ENCODE measurements around the gene RPS2.

RPS2 gene

DNA sequence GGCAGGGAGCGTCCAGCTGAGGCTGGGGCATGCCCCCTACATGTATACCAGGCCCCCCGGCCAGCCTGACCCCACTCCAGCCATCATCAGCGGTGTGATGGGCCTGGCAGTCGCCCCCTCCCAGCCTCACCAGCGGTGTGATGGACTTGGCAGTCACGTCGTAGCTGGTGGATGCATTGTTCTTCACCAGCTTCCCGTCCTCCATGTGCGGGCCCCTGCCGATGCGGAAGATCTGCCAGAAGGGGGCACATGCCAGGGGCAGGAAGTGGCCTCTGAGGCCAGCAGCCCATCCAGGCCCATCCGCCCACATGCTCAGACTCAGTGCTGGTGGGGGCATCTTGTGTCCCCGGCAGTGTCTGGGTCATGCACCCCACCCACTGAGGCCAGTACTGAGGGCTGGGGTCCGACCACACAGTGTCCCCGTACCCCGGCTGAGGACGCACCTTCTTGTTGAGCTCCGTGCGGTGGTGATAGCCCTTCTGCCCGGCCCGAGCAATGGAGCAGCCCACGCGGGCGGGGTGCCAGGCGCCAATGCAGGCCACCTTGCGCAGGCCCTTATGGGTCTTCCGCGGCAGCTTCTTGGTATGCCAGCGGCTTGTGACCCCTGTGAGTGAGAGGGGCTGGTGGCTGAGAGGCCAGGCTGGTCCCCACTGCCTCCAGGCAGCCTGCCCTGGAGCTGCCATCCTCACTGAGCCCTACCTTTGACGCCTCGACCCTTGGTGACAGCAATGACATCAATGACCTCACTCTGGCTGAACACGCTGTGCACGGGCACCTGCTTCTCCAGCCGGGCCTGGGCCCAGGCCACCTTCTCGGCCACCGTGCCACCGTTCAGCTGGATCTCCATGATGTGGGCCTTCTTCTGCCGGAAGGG, 17.9 kb downstream of the RPS2 start:
- DNase-seq (ENCODE audit: low read depth) = no peak
- H3K4me3 ChIP-seq (ENCODE audit: low read depth, low read length) = no peak overlapping the region
- TF ChIP-seq, protein P1, sequence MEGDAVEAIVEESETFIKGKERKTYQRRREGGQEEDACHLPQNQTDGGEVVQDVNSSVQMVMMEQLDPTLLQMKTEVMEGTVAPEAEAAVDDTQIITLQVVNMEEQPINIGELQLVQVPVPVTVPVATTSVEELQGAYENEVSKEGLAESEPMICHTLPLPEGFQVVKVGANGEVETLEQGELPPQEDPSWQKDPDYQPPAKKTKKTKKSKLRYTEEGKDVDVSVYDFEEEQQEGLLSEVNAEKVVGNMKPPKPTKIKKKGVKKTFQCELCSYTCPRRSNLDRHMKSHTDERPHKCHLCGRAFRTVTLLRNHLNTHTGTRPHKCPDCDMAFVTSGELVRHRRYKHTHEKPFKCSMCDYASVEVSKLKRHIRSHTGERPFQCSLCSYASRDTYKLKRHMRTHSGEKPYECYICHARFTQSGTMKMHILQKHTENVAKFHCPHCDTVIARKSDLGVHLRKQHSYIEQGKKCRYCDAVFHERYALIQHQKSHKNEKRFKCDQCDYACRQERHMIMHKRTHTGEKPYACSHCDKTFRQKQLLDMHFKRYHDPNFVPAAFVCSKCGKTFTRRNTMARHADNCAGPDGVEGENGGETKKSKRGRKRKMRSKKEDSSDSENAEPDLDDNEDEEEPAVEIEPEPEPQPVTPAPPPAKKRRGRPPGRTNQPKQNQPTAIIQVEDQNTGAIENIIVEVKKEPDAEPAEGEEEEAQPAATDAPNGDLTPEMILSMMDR (IDR thresholded peaks at IDR 0.05; ENCODE audit: low read depth, low read length, missing control alignments) = no peak

DNA sequence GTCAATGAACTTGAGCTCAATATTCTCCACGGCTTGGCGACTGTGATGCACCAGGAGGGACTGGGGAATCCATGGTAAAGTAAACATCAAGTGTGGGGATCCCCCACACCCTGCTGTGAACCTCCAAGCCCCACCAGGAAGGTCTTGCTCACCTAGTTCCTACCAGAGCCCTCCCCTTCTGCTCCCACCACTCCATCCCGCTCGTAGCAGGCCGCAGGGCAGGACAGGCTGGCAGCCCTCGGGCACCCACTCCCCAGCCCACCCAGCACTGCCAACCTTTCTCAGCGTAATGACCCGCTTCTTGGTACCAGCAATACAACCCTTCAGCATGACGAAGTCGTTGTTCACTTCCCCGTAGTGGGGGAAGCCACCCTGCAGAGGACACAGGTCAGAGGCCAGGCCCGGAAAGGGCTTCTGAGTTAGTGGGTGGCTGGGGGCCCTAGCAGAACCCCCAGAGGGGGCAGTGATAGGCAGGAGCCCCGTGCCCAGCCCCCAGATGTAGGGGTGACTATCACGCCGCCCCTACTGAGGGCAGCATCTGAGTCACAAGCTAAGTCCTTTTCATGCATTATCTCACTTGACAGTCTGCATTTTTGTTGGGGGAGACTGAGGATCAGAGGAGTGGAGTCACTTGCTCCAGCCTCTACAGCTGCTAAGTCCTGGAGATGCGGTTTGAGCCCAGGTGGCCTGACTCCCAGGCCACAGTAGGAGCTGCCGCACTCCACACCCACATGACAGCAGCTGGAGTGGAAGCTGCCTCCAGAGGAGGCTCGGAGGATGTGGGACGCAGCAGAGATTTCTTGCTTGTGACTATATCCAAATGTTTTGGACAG, 18.9 kb downstream of the RPS2 start:
- TF ChIP-seq, protein P1 (IDR thresholded peaks at IDR 0.05; ENCODE audit: low read depth, low read length, missing control alignments) = no peak
- H3K4me3 ChIP-seq (ENCODE audit: low read depth, low read length) = no peak overlapping the region
- DNase-seq (ENCODE audit: low read depth) = no peak

DNA sequence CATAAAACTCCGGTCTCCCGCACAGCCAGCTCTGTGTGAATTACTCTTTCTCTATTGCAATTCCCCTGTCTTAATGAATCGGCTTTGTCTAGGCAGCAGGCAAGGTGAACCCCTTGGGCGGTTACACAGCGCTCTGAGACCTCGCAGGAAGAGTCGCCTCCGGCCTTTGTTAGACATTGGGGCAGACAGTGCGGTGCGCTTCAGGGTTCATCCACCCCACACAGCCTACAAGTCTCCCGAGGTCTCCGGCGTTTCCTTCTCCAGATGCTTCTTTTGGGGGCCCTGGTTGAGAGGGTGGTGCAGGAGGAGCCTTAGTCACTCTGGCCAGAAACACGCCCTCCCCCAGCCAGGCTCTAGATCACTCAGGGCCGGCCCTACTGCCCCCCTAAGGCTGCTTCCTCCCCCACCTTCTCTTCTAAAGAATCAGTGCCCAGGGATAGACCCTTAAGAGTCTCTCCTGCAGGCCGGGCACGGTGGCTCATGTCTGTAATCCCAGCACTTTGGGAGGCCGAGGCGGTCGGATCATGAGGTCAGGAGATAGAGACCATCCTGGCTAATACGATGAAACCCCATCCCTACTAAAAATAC, 19.9 kb downstream of the RPS2 start:
- no peak overlapping the region for H3K4me3 ChIP-seq (ENCODE audit: low read depth, low read length)
- no peak for DNase-seq (ENCODE audit: low read depth)
- TF ChIP-seq, protein P1 (IDR thresholded peaks at IDR 0.05; ENCODE audit: low read depth, low read length, missing control alignments) = no peak

DNA sequence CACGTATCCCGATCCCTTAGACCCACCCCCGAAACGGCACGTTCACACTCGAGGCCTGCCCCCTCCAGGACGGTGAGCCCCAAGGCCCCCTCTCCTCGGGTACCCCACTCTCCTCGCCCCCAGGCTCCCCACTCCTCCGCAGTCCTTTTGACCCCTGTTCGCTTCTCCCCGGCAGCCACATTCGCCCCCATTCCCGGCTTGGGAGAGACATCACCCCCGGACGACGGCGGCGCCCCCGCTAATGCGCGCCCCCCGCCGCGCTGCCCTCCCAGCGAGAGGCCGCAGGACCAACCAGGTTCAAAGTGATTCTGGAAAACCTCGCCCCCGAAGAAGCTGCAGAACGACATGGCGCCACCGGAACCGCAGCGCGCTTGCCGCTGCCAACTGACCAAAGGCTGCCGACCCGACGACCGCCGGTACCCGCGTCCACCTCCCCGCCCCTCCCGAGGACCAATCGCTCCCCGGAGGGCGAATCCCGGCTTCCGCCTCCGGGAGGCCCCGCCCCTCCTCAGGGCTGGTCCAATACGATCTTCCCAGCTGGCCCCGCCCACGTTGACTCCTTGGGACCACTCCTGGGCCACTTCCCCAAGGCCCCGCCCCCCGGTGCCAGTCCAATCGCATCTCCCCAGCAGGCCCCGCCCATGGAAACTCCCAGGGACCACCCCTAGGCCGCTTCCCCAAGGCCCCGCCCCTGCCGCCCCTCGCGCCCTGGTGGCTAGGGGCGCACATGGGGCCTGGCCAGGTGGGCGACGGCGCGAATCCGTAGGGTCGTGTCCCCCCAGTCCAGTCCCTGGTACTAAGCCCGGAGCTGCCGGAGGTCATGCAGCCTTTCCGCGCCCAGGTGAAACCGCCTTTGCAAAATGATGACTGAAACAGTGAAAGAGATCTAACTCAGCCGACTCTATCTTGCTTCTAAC, 21.6 kb downstream of the RPS2 start, which contains the start of gene MSRB1:
TSS of gene MSRB1 (minus strand) at position 390 of the 917 bp plus-strand sequence. CDS start at position 347, 43 bp downstream.
- TF ChIP-seq, protein P1 (IDR thresholded peaks at IDR 0.05; ENCODE audit: low read depth, low read length, missing control alignments) = no peak
- peak; percentile 92 for DNase-seq (ENCODE audit: low read depth)
- H3K4me3 ChIP-seq (ENCODE audit: low read depth, low read length) = peak within 1 kb of the TSS; percentile 95

DNA sequence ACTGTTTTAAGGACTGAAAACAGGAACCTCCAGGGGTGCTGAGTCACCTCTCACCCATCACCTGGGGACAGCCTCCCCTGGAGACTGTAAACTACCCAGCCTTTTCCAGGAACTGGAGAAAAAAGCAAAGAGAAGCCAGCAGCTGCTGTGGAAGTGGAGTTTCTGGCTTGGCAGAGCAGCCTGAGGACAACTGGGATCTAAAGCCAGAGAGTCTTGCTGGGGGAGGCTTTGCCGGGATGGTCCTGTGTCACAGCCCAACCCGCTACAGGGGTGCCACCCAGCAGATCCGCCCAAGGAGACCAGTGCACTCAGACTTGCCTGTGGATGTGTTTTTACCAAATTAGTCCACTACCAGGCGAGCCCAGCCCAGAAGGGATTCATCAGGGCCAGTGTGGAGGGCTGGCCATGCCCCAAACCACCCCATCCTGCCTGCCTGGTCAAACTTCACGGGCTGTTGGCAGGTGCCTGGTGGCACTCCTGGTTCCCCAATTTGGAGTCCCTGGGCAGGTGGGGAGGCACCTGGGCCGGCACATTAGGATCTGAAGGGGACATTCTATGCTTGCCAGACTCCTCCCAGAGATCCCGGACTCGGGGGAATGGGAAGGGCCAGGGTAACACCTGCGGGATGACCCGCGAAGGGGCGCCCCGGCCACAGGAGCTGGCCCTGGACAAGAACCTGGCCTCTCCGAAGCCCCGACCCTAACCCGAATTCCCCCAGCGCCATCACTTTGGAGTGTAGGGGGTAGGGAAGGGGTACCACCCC, 22.4 kb downstream of the RPS2 start:
- TF ChIP-seq, protein P1 (IDR thresholded peaks at IDR 0.05; ENCODE audit: low read depth, low read length, missing control alignments) = no peak
- H3K4me3 ChIP-seq (ENCODE audit: low read depth, low read length) = peak overlapping the region; percentile 95
- DNase-seq (ENCODE audit: low read depth) = no peak
